ENCODE measurements around the gene ELK3.

The ELK3 gene

DNA sequence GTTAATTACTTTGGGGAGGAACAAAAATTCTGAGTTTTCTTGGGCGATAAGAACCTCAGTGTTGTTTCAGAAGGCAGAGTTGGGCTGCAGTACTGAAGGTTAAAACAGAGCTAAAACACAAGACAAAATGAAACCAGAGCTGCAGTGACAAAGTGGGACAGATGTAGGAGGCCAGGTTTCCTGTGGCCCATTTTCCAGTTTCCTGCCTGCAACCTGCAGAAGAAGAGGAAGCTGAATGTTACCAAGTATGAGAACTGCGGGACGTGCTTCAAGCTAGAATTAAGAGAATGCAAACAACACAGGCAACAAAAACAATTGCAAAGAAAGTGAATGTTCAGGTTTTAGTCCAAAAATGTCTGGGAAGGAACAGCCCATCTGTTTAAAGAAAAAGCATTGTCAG is 17.8 kb downstream of the ELK3 start:
- no peak for DNase-seq (ENCODE audit: low read depth in 1 of 2, low spot score in 1 of 2)

DNA sequence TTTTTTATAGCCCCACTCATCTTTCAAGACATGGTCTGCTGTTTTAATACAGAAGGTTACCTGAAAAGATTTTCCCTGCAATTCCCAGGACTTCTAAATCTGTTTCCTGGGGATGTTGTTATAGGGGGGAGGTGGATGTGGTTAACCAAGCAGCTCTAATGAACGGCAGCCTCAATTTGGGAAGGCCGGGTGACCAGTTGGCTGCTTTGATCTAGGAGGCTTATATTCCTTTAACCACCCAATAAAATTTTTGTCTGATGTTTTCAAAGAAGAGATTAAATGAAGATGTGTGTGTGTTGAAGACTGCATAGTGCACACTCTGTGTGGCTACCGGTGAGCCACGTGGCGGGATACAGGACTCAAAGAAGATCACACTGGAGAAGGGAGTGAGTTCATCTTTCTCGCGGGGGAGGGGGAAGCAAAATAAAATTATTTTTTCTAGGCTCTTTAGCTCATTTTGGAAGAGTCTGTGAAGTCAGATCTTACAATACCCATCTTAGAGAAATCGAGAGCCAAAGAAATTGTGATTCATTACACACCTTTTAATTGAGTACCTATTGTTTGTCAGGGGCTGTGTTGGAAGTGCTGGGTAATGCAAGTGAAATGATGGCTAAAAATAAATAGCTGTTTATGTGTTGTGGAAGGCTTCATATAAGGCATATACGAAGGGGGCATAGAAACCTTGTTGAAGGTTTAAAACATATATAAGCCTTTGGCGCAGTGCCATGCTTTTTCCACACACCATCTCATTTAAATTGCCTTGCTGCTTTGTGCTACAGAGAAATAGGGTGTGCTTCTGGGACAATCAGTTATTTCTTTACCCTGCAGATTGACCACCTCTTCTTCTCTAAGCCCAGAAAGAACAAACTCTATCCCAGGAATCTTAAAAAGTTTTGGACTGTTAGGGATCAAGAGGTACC is 18.5 kb downstream of the ELK3 start:
- no peak for DNase-seq (ENCODE audit: low read depth in 1 of 2, low spot score in 1 of 2)

GRCh38 chr12:96213869-96214268 is 19.7 kb downstream of the ELK3 start:
- DNase-seq (ENCODE audit: low read depth in 1 of 2, low spot score in 1 of 2), result no peak

DNA sequence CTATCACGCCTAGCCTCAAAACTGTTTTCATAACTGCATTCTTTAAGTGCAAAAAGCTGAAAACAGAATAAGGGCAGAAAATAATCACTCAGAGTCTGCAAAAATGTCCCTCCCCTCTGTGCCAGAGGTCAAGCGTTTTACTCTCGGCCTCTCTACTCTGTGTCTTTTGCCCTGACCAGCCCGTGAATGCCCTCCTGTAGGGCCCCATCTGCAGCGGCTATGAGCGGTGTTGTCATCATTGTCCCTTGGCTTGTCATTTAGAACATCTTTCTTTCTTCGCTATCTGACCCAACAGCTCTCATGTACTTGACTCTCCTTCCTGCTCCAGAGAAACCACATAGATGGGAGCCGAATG is 21.7 kb downstream of the ELK3 start:
- DNase-seq (ENCODE audit: low read depth in 1 of 2, low spot score in 1 of 2), result no peak

- DNase-seq (ENCODE audit: low read depth in 1 of 2, low spot score in 1 of 2), result no peak
These were observed 25.0 kb downstream of the ELK3 start for GRCh38 chr12:96218989-96219678.

DNA sequence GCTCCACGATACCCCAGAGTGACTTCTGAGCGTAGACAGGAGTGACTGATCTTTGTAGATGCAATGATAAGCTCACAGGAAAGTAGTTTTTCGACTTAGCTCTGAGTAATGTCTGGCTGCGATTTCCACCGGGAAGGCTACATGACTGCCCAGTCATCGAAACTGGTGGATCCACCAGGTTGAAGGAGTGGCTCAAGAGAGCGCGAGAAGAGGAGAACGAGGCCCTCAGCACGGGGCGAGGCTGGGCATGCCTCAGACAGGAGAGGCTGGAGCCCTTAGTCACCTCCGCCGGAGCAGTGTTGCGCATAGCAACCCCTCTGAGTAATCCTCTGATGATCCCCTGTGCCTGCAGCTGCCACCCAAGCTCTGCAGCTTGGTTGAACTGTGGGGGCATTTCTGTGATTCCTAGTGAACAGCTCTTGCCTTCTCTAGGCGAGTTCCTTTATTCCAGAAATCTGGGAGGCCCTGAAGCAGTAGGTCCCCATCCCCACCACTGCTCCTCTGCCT is 25.6 kb downstream of the ELK3 start:
- DNase-seq (ENCODE audit: low read depth in 1 of 2, low spot score in 1 of 2), result no peak

DNA sequence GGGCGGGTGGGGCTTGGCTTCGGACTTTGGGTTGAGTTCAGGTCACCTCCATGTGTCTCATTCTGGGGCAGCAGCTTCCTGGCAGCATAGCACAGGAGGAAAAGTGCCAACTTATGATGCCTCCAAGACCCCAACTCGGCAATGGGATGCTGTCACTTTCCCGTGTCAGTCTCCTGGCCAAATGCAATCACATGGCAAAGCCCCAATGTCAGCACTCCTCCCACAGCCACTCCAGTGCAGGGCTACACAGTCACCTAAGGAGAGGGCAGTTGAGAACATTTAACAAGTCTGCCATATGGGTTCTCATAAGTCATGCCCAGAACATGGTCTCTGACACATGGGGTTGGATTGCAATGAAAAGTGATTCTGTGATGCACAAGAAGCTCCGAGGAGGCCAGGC is 26.7 kb downstream of the ELK3 start:
- no peak for DNase-seq (ENCODE audit: low read depth in 1 of 2, low spot score in 1 of 2)

DNA sequence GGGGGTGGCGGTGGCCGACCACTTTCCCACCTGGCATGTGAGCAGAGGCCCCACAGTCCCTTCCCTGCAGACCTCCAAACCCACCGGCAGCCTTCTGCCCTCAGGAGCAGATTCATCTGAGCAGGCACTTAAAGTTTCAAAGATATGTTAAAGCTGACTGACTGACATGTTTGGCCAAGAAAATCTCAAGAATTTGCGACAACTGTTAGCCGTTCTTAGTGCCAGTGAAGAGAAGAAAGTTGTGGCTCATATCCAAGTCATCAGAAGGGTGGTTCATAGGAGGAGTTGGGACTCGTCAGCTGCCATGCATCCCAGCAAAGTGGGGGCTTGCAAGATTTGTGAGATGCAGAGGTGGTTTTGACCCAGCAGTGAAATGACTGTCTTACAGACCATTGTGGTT is 27.2 kb downstream of the ELK3 start:
- DNase-seq (ENCODE audit: low read depth in 1 of 2, low spot score in 1 of 2), result no peak

GRCh38 chr12:96223411-96224218 is 29.4 kb downstream of the ELK3 start:
- DNase-seq (ENCODE audit: low read depth in 1 of 2, low spot score in 1 of 2), result no peak

- no peak for DNase-seq (ENCODE audit: low read depth in 1 of 2, low spot score in 1 of 2)
These were observed 30.0 kb downstream of the ELK3 start for GRCh38 chr12:96224219-96224615.

DNA sequence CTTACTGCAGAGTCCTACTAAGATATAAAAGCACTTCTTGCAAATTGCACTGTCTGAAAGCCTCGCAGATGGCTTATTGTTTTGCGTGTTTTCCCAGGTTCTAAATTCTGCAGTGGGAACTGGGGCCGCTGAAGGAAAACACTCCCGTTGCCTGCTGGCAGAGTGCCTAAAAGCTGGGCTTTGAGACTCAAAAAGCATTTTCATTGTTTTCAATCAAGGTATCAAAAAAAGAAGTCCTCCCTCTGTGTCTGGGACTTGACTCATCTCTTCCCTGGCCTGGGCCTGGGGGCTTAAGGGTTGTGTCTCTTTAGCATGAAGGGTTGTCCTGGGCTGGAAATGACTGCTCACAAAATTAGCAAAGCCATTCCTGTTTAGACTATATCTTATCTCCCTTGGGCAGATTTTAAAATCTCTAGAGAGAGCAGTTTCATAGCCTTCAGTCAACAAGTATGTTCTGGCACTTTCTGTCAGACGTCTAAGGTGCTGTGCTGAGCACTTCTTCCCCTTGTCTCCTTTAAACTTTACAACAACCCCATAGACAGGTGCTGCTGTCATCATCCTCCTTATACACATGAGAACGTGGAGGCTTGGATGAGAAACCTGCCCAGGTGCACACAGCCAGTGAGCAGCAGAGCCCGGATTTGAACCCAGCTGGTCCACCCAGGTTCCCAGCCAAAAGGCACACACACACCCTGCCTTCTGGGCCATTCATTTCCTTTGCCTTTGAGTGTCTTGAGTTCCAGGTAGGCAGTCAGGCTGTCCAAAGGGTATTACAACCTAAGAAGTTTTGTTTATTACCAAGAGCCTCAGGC is 31.1 kb downstream of the ELK3 start:
- DNase-seq (ENCODE audit: low read depth in 1 of 2, low spot score in 1 of 2), result no peak

GRCh38 chr12:96225994-96226399 is 31.8 kb downstream of the ELK3 start:
- no peak for DNase-seq (ENCODE audit: low read depth in 1 of 2, low spot score in 1 of 2)

DNA sequence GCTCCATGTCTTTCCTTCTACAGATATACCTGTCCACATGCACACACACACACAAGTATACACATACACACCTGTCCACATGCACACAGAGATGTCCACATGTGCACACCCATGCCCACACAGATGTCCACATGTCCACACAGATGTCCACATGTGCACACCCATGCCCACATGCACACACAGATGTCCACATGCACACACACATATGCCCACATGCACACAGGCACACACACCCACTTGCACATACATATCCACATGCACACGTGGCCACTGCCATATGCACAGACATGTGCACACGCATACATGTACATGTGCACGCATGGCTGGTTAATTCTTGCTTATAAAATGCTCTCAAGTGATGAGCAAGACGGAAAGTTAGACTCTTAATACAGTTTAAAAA is 32.2 kb downstream of the ELK3 start:
- no peak for DNase-seq (ENCODE audit: low read depth in 1 of 2, low spot score in 1 of 2)

DNA sequence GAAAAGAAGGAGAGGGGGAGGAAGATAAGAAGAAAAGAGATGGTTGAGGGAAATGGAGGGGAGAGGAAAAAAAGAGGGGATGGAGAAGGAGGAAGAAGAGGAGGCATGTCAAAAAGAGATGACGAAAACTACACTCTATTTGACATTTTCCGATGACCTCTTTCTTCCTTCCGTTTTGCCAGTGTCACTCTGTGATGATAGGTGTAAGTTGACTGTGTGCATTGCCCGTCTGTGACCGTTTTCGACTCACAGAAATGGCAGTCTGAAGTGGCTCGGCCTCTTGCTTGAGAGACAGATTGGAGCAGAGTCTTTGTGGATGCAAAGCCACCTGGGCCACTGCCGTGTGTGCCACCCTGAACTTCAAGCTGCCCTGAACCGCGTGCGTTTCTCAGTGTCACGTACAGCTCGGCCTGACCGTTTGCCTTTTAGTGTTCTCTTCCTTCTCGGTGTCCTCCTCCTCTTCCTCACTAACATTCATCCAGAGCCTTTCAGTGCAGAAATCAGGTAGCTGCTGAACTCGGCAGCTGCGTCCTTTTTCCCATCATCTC is 32.7 kb downstream of the ELK3 start:
- DNase-seq (ENCODE audit: low read depth in 1 of 2, low spot score in 1 of 2), result no peak

- DNase-seq (ENCODE audit: low read depth in 1 of 2, low spot score in 1 of 2), result no peak
These were observed 33.4 kb downstream of the ELK3 start for GRCh38 chr12:96227365-96228106.

DNA sequence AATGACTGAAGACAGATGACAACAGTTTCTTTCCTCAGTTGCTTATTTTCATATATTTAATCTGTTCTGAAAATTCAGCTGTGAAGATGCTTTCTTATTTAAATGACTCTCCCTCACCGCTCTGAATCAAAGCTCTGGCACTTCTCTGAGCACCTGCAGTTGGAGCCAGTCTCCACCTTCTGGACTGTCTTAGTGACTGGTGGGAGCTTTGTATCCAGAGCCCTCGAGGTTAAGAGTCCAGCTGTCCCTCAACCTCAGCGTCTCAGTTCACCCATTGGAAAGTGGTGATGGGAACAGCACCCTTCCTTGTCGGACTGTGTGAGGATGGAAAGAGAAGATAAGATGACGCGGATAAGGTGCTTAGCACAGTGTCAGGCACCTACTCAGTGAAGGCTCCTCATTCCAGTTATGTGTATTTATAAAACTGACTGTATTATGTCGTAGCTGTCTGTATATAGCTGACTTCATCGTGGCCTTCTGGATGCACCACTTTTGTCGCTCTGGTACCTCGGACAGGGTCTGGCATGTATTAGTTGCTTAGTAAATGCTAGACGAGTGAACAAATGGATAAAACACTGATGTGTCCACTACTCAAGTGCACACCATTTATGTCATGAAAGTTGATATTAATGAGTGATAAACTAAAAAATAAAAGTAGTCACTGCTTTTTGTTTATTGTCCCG is 34.5 kb downstream of the ELK3 start:
- DNase-seq (ENCODE audit: low read depth in 1 of 2, low spot score in 1 of 2), result no peak

GRCh38 chr12:96230646-96231045 is 36.5 kb downstream of the ELK3 start:
- DNase-seq (ENCODE audit: low read depth in 1 of 2, low spot score in 1 of 2), result no peak

GRCh38 chr12:96233168-96233567 is 39.0 kb downstream of the ELK3 start:
- no peak for DNase-seq (ENCODE audit: low read depth in 1 of 2, low spot score in 1 of 2)

DNA sequence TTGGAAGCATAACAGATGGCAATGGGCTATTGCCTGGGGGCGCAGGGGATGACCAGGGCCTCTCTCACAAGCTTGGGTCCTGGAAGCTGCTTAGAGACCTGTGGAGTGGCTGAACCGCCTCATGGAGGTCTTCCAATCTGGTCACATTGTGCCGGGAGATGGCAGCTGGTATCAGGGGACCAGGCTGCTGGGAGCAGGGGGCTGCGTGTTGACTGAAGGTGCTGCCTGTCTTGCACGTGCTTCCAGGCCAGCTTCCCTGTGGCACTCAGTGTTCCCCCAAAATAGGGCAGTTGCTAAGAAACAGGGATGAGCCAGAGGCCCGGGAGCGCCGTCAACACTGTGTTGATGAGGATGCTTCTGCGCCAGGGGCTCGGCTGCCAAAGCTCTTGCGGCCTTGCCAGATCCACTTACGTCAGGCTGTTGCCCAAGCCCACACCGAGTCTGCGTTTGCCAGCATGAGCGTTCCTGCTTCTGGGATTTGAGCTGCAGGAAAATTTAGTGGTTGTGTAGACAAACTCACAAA is 39.8 kb downstream of the ELK3 start:
- no peak for DNase-seq (ENCODE audit: low read depth in 1 of 2, low spot score in 1 of 2)

All from stimulated activated CD4-positive, alpha-beta T cell treated with anti-CD3 and anti-CD28 coated beads, Interleukin-15, amount 100 ng/mL, for 1 hour (primary cell).